ENCODE measurements around the gene CHD1L. TPM values are rescaled to one million over a fixed set of nuclear protein-coding genes. Genes with fewer than 3 reads are reported as not detected.

Gene CHD1L
- total and polyA plus RNA-seq, 2 of the 13 experiments (the other 11 are each of a cell fraction or from before 2014, with no cell fraction given), result 74.3 to 111 TPM

DNA sequence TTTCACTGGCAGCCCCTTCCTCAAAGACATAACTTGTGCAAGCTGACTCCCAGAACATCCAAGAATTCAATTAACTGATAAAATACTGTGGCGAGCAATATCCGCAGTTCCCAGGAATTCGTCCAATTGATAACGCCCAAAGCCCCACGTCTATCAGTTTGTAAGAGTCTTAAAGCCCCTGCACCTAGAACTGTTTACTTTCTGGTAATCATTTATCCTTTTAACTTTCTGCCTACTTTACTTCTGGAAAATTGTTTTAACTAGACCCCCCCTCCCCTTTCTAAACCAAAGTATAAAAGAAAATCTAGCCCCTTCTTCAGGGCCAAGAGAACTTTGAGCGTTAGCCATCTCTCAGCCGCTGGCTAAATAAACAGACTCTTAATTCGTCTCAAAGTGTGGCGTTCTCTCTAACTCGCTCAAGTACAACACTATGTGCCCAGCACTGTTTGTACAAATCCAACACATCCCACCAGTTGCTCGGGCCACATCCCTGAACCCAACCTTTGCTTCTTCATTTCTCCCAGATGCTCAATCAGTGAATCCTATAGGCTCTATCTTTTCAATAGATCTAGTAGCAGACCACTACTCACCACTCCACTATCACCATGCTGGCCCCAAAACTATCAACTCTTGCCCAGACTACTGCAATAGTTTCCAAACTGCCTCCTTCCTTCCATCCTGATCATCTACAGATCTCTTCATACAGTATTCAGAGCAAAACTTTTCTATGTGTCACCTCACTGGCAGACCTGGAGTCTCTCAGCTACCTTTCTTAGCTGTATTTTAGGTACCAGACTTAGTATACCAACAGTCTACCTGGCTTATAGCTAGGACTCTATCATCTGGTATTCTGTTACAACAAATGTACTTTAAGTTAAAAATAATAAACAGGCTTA lies 3.3 kb upstream of the CHD1L start (continued):
- TF ChIP-seq, protein P1, sequence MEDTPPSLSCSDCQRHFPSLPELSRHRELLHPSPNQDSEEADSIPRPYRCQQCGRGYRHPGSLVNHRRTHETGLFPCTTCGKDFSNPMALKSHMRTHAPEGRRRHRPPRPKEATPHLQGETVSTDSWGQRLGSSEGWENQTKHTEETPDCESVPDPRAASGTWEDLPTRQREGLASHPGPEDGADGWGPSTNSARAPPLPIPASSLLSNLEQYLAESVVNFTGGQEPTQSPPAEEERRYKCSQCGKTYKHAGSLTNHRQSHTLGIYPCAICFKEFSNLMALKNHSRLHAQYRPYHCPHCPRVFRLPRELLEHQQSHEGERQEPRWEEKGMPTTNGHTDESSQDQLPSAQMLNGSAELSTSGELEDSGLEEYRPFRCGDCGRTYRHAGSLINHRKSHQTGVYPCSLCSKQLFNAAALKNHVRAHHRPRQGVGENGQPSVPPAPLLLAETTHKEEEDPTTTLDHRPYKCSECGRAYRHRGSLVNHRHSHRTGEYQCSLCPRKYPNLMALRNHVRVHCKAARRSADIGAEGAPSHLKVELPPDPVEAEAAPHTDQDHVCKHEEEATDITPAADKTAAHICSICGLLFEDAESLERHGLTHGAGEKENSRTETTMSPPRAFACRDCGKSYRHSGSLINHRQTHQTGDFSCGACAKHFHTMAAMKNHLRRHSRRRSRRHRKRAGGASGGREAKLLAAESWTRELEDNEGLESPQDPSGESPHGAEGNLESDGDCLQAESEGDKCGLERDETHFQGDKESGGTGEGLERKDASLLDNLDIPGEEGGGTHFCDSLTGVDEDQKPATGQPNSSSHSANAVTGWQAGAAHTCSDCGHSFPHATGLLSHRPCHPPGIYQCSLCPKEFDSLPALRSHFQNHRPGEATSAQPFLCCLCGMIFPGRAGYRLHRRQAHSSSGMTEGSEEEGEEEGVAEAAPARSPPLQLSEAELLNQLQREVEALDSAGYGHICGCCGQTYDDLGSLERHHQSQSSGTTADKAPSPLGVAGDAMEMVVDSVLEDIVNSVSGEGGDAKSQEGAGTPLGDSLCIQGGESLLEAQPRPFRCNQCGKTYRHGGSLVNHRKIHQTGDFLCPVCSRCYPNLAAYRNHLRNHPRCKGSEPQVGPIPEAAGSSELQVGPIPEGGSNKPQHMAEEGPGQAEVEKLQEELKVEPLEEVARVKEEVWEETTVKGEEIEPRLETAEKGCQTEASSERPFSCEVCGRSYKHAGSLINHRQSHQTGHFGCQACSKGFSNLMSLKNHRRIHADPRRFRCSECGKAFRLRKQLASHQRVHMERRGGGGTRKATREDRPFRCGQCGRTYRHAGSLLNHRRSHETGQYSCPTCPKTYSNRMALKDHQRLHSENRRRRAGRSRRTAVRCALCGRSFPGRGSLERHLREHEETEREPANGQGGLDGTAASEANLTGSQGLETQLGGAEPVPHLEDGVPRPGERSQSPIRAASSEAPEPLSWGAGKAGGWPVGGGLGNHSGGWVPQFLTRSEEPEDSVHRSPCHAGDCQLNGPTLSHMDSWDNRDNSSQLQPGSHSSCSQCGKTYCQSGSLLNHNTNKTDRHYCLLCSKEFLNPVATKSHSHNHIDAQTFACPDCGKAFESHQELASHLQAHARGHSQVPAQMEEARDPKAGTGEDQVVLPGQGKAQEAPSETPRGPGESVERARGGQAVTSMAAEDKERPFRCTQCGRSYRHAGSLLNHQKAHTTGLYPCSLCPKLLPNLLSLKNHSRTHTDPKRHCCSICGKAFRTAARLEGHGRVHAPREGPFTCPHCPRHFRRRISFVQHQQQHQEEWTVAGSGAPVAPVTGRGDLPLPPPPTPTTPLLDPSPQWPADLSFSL (CRISPR knock-in tag; IDR thresholded peaks at IDR 0.05), result no peak
- TF ChIP-seq ZNF260 (CRISPR knock-in tag; IDR thresholded peaks at IDR 0.05; ENCODE audit: borderline replicate concordance, low read depth) (no peak), FOSL2 (CRISPR knock-in tag; IDR thresholded peaks at IDR 0.05) (peak; percentile 46; the same call in 1 of the 2 replicates), RBM22 (optimal IDR thresholded peaks at IDR 0.05; ENCODE audit: low read length) (peak; percentile 15), TOE1 (CRISPR knock-in tag; IDR thresholded peaks at IDR 0.05) (no peak), ZBTB7B (CRISPR knock-in tag; IDR thresholded peaks at IDR 0.05) (peak; percentile 74), ZNF589 (CRISPR knock-in tag; conservative IDR thresholded peaks at IDR 0.05) (0 out of 2 replicates have a peak, but pooled peaks have one; percentile 53), ZNF552 (CRISPR knock-in tag; IDR thresholded peaks at IDR 0.05; ENCODE audit: borderline replicate concordance) (no peak), THAP11 (CRISPR knock-in tag; IDR thresholded peaks at IDR 0.05) (no peak), ATAD3A (CRISPR knock-in tag; IDR thresholded peaks at IDR 0.05) (no peak), POLR2A (IDR thresholded peaks at IDR 0.05; ENCODE audit: insufficient read depth in 1 of 2, low read depth in 2 of 2, low read length in 2 of 2) (peak in 1 of 2 experiments; percentile 63; a peak in 2 of 4 replicates), ZNF713 (CRISPR knock-in tag; IDR thresholded peaks at IDR 0.05) (0 out of 2 replicates have a peak, but pooled peaks have one; percentile 68), RCOR2 (CRISPR knock-in tag; IDR thresholded peaks at IDR 0.05) (0 out of 2 replicates have a peak, but pooled peaks have one; percentile 40), ONECUT2 (CRISPR knock-in tag; IDR thresholded peaks at IDR 0.05) (peak; percentile 49; the same call in 1 of the 2 replicates)
- TF ChIP-seq, protein P2, sequence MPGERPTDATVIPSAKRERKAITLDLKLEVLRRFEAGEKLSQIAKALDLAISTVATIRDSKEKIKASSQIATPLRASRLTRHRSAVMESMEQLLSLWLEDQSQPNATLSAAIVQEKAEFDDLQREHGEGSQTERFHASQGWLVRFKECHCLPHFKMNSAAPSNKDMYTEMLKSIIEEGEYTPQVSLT (CRISPR knock-in tag; IDR thresholded peaks at IDR 0.05; ENCODE audit: borderline replicate concordance, low read depth), result no peak
- TF ChIP-seq, protein P3, sequence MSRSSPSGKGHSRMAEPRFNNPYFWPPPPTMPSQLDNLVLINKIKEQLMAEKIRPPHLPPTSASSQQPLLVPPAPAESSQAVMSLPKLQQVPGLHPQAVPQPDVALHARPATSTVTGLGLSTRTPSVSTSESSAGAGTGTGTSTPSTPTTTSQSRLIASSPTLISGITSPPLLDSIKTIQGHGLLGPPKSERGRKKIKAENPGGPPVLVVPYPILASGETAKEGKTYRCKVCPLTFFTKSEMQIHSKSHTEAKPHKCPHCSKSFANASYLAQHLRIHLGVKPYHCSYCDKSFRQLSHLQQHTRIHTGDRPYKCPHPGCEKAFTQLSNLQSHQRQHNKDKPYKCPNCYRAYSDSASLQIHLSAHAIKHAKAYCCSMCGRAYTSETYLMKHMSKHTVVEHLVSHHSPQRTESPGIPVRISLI (CRISPR knock-in tag; IDR thresholded peaks at IDR 0.05; ENCODE audit: borderline replicate concordance), result no peak
- TF ChIP-seq, protein P4, sequence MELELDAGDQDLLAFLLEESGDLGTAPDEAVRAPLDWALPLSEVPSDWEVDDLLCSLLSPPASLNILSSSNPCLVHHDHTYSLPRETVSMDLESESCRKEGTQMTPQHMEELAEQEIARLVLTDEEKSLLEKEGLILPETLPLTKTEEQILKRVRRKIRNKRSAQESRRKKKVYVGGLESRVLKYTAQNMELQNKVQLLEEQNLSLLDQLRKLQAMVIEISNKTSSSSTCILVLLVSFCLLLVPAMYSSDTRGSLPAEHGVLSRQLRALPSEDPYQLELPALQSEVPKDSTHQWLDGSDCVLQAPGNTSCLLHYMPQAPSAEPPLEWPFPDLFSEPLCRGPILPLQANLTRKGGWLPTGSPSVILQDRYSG (CRISPR knock-in tag; IDR thresholded peaks at IDR 0.05), result no peak
